ENCODE data around the gene HEXD. TPM values are rescaled to one million over a fixed set of nuclear protein-coding genes. Genes with fewer than 3 reads are reported as not detected.

Gene HEXD
- total RNA-seq, 3 donors from 2014 or later = 25.3 to 54.6 (median 42.1) TPM

- ATAC-seq (peak; percentile 67), DNase-seq (peak in 2 of 3 donors; percentile 53 to 70)
- peak; percentile 31 for TF ChIP-seq CTCF (IDR thresholded peaks at IDR 0.05)
- intact Hi-C loops (cut with DNase I, micrococcal nuclease) = no loop called here
- Histone ChIP-seq H3K36me3 (ENCODE audit: low read depth) (no peaks in the 10 kb centered on the region), H3K4me3 (no peak overlapping the region), H3K9me3 (no peaks in the 10 kb centered on the region), H3K4me1 (ENCODE audit: low read depth) (peaks cover 8% of the 10 kb centered on the region)
Observed at GRCh38 chr17:82424001-82424862, 6.1 kb downstream of the HEXD start.

GRCh38 chr17:82424863-82425159, 6.7 kb downstream of the HEXD start:
- Histone ChIP-seq H3K4me3 (no peak overlapping the region), H3K4me1 (ENCODE audit: low read depth) (peaks cover 2% of the 10 kb centered on the region), H3K36me3 (ENCODE audit: low read depth) (no peaks in the 10 kb centered on the region), H3K9me3 (no peaks in the 10 kb centered on the region)
- ATAC-seq (no peak), DNase-seq (no peak)
- TF ChIP-seq CTCF (IDR thresholded peaks at IDR 0.05) = no peak
- intact Hi-C loops (cut with DNase I, micrococcal nuclease) = no loop called here

DNA sequence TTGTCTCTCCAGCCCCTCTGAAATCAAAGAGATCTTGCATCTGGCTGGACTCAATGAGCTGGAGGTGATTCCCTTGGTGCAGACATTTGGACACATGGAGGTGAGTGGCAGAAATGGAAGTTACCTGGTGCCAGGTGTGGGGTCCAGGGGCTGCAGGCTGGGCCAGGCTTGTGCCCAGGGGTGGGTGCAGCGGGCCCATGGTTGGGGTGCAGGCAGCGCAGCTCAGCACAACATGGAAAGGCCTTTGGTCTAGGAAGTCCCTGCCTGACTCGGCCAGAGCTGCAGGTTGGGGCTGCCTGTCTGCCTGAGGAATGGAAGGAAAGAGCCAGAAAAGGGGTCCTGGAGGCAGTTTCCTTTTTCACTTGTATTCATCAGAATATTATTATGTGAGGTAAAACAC, 10.4 kb downstream of the HEXD start:
- no peaks in the 10 kb centered on the region for H3K36me3 ChIP-seq (ENCODE audit: low read depth)
- no peaks in the 10 kb centered on the region for H3K4me1 ChIP-seq (ENCODE audit: low read depth)
- intact Hi-C loops (cut with DNase I, micrococcal nuclease) = no loop called here
- no peak for ATAC-seq
- no peak for TF ChIP-seq CTCF (IDR thresholded peaks at IDR 0.05)
- H3K4me3 ChIP-seq = no peak overlapping the region
- H3K9me3 ChIP-seq = no peaks in the 10 kb centered on the region
- no peak for DNase-seq

GRCh38 chr17:82429824-82430223, 11.7 kb downstream of the HEXD start:
- Histone ChIP-seq H3K4me1 (ENCODE audit: low read depth) (no peaks in the 10 kb centered on the region), H3K36me3 (ENCODE audit: low read depth) (no peaks in the 10 kb centered on the region), H3K4me3 (no peak overlapping the region), H3K9me3 (no peaks in the 10 kb centered on the region)
- DNase-seq = no peak
- peak; percentile 21 for ATAC-seq
- TF ChIP-seq CTCF (IDR thresholded peaks at IDR 0.05) = no peak
- intact Hi-C loops (cut with DNase I, micrococcal nuclease) = no loop called here

- intact Hi-C loops (cut with DNase I, micrococcal nuclease) = no loop called here
- no peaks in the 10 kb centered on the region for H3K4me1 ChIP-seq (ENCODE audit: low read depth)
- no peaks in the 10 kb centered on the region for H3K9me3 ChIP-seq
- no peak for TF ChIP-seq CTCF (IDR thresholded peaks at IDR 0.05)
- no peak for ATAC-seq
- no peak overlapping the region for H3K4me3 ChIP-seq
- no peaks in the 10 kb centered on the region for H3K36me3 ChIP-seq (ENCODE audit: low read depth)
- no peak for DNase-seq
Observed at GRCh38 chr17:82432017-82432416, 13.9 kb downstream of the HEXD start.

All from mucosa of descending colon (tissue), 3 donors.